WTC11 (cell line): ENCODE results near the gene ETFB.

ENCODE experiments used
- CREM ChIP-seq: sonication (generic); formaldehyde crosslinking; IDR thresholded peaks from 2 replicates; pipeline ENCODE4 v1.8.1; 2022; ENCODE audit warnings: mild to moderate bottlenecking, missing genetic modification reagents, moderate library complexity
- IRF2 ChIP-seq: sonication (generic); formaldehyde crosslinking; IDR thresholded peaks from 2 replicates; pipeline ENCODE4 v1.8.0; 2022; ENCODE audit warnings: low read depth, missing genetic modification reagents, borderline replicate concordance
- NFE2L1 ChIP-seq: sonication (generic); formaldehyde crosslinking; IDR thresholded peaks from 2 replicates; pipeline ENCODE4 v1.8.1; 2023; ENCODE audit warnings: missing genetic modification reagents
- NFYB ChIP-seq: sonication (generic); formaldehyde crosslinking; conservative IDR thresholded peaks from 2 replicates; pipeline ENCODE4 v1.8.0; 2022; ENCODE audit warnings: low read depth, missing genetic modification reagents
- TF ChIP-seq, protein P1 (sequence below): fragments of 200-600 bp; IDR thresholded peaks from 2 replicates; pipeline ENCODE4 v1.8.0; 2022; ENCODE audit warnings: antibody characterized with exemption
- TF ChIP-seq, protein P2 (sequence below): sonication (generic); formaldehyde crosslinking; IDR thresholded peaks from 2 replicates; pipeline ENCODE4 v1.8.1; 2022; ENCODE audit warnings: mild to moderate bottlenecking, missing genetic modification reagents, moderate library complexity, borderline replicate concordance
- TF ChIP-seq, protein P3 (sequence below): sonication (generic); formaldehyde crosslinking; IDR thresholded peaks from 2 replicates; pipeline ENCODE4 v1.8.1; 2023; ENCODE audit warnings: mild to moderate bottlenecking, missing genetic modification reagents, moderate library complexity
- TF ChIP-seq, protein P4 (sequence below): sonication (generic); formaldehyde crosslinking; IDR thresholded peaks from 2 replicates; pipeline ENCODE4 v1.8.1; 2022; ENCODE audit warnings: missing genetic modification reagents, borderline replicate concordance
- TF ChIP-seq, protein P5 (sequence below): sonication (generic); formaldehyde crosslinking; IDR thresholded peaks from 2 replicates; pipeline ENCODE4 v1.8.0; 2022; ENCODE audit warnings: mild to moderate bottlenecking, missing genetic modification reagents
- TF ChIP-seq, protein P6 (sequence below): sonication (generic); formaldehyde crosslinking; IDR thresholded peaks from 2 replicates; pipeline ENCODE4 v1.8.1; 2022; ENCODE audit warnings: low read depth, missing genetic modification reagents, borderline replicate concordance

DNA sequence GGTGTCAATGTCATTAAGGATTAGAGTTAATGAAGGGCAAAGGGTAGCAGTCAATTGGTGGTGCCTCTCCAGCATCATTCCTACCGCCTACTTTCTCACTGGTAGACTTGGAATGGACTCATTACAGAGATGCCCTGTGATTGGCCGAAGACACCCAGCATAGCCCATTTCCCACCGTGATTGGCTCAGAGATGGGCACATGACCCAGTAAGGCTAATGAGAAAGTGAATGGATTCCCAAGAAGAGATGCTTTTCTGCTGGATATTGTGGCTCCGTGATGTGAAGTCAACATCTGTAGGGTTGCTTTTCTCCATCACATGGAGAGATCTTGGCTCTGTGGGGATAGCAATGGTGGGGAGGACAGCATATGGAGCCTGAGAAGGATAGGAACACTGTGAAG, 35.8 kb downstream of the ETFB start:
- TF ChIP-seq, protein P1, sequence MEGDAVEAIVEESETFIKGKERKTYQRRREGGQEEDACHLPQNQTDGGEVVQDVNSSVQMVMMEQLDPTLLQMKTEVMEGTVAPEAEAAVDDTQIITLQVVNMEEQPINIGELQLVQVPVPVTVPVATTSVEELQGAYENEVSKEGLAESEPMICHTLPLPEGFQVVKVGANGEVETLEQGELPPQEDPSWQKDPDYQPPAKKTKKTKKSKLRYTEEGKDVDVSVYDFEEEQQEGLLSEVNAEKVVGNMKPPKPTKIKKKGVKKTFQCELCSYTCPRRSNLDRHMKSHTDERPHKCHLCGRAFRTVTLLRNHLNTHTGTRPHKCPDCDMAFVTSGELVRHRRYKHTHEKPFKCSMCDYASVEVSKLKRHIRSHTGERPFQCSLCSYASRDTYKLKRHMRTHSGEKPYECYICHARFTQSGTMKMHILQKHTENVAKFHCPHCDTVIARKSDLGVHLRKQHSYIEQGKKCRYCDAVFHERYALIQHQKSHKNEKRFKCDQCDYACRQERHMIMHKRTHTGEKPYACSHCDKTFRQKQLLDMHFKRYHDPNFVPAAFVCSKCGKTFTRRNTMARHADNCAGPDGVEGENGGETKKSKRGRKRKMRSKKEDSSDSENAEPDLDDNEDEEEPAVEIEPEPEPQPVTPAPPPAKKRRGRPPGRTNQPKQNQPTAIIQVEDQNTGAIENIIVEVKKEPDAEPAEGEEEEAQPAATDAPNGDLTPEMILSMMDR, result no peak
- TF ChIP-seq NFYB (CRISPR knock-in tag), result no peak
- TF ChIP-seq, protein P2, sequence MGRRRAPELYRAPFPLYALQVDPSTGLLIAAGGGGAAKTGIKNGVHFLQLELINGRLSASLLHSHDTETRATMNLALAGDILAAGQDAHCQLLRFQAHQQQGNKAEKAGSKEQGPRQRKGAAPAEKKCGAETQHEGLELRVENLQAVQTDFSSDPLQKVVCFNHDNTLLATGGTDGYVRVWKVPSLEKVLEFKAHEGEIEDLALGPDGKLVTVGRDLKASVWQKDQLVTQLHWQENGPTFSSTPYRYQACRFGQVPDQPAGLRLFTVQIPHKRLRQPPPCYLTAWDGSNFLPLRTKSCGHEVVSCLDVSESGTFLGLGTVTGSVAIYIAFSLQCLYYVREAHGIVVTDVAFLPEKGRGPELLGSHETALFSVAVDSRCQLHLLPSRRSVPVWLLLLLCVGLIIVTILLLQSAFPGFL (CRISPR knock-in tag), result no peak
- TF ChIP-seq IRF2 (CRISPR knock-in tag), result no peak
- TF ChIP-seq, protein P3, sequence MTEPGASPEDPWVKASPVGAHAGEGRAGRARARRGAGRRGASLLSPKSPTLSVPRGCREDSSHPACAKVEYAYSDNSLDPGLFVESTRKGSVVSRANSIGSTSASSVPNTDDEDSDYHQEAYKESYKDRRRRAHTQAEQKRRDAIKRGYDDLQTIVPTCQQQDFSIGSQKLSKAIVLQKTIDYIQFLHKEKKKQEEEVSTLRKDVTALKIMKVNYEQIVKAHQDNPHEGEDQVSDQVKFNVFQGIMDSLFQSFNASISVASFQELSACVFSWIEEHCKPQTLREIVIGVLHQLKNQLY (CRISPR knock-in tag), result no peak
- TF ChIP-seq, protein P4, sequence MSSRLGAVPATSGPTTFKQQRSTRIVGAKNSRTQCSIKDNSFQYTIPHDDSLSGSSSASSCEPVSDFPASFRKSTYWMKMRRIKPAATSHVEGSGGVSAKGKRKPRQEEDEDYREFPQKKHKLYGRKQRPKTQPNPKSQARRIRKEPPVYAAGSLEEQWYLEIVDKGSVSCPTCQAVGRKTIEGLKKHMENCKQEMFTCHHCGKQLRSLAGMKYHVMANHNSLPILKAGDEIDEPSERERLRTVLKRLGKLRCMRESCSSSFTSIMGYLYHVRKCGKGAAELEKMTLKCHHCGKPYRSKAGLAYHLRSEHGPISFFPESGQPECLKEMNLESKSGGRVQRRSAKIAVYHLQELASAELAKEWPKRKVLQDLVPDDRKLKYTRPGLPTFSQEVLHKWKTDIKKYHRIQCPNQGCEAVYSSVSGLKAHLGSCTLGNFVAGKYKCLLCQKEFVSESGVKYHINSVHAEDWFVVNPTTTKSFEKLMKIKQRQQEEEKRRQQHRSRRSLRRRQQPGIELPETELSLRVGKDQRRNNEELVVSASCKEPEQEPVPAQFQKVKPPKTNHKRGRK, result no peak
- TF ChIP-seq, protein P5, sequence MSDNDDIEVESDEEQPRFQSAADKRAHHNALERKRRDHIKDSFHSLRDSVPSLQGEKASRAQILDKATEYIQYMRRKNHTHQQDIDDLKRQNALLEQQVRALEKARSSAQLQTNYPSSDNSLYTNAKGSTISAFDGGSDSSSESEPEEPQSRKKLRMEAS, result no peak
- TF ChIP-seq NFE2L1 (CRISPR knock-in tag), result no peak
- no peak for TF ChIP-seq CREM (CRISPR knock-in tag)
- TF ChIP-seq, protein P6, sequence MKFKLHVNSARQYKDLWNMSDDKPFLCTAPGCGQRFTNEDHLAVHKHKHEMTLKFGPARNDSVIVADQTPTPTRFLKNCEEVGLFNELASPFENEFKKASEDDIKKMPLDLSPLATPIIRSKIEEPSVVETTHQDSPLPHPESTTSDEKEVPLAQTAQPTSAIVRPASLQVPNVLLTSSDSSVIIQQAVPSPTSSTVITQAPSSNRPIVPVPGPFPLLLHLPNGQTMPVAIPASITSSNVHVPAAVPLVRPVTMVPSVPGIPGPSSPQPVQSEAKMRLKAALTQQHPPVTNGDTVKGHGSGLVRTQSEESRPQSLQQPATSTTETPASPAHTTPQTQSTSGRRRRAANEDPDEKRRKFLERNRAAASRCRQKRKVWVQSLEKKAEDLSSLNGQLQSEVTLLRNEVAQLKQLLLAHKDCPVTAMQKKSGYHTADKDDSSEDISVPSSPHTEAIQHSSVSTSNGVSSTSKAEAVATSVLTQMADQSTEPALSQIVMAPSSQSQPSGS (CRISPR knock-in tag), result no peak
